ENCODE measurements around the gene TBC1D4. TPM values are rescaled to one million over a fixed set of nuclear protein-coding genes. Genes with fewer than 3 reads are reported as not detected.

The TBC1D4 gene
- total RNA-seq, 2 experiments from 2014 or later, result 13.9 to 23.6 TPM

DNA sequence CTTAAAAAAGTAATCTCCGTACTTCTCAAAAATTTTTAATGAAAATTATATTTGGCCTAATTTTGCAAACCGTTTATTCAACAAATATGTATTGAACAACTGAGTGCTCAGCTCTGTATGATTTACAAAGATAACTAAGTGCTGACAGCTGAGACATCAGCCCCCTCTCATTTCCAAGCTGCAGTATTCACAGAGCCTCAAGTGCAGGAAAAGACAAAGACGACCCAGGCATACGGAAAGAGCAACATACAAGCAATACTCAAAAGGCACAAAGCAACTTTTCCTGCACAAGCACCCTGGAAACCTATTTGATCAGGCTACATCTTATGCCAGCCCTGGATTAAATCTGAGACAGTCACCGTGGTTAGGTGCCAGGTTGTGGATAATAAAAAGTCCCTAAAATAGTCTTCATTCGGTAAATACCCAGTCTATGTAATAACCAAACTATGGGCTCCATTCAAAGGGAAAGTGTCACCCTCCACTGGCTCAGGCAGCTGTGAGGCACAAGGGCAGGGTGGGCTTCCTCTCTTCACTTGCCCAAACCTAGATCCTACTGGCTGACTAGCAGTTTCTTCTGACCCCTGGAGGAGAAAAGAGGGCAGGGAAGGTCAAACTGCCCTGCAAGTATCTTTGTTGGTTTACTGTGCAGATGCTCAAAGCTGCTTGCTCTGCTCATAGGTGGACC lies 65.5 kb downstream of the TBC1D4 start:
- Mint-ChIP-seq H3K9me3 (ENCODE audit: low read depth) (no peaks in the 10 kb centered on the region), H3K4me1 (peaks cover 6% of the 10 kb centered on the region), H3K27me3 (peaks cover 16% of the 10 kb centered on the region), H3K27ac (no peak overlapping the region), H3K4me3 (no peak overlapping the region), H3K36me3 (no peaks in the 10 kb centered on the region)
- ATAC-seq (no peak), DNase-seq (no peak)
- CTCF ChIA-PET, result no interaction called here

GRCh38 chr13:75415694-75416093 lies 66.3 kb downstream of the TBC1D4 start:
- Mint-ChIP-seq H3K27ac (no peak overlapping the region), H3K36me3 (no peaks in the 10 kb centered on the region), H3K27me3 (peaks cover 12% of the 10 kb centered on the region), H3K4me1 (peaks cover 6% of the 10 kb centered on the region), H3K4me3 (no peak overlapping the region), H3K9me3 (ENCODE audit: low read depth) (no peaks in the 10 kb centered on the region)
- ATAC-seq (no peak), DNase-seq (no peak)
- CTCF ChIA-PET, result no interaction called here

GRCh38 chr13:75415171-75415570 lies 66.8 kb downstream of the TBC1D4 start:
- Mint-ChIP-seq H3K9me3 (ENCODE audit: low read depth) (no peaks in the 10 kb centered on the region), H3K4me3 (no peak overlapping the region), H3K4me1 (peaks cover 6% of the 10 kb centered on the region), H3K36me3 (no peaks in the 10 kb centered on the region), H3K27me3 (peaks cover 7% of the 10 kb centered on the region), H3K27ac (no peak overlapping the region)
- DNase-seq, result no peak
- ATAC-seq, result no peak
- CTCF ChIA-PET, result no interaction called here

GRCh38 chr13:75414036-75414827 lies 67.7 kb downstream of the TBC1D4 start:
- Mint-ChIP-seq H3K36me3 (no peaks in the 10 kb centered on the region), H3K27me3 (peaks cover 3% of the 10 kb centered on the region), H3K4me1 (peaks cover 6% of the 10 kb centered on the region), H3K9me3 (ENCODE audit: low read depth) (no peaks in the 10 kb centered on the region), H3K4me3 (no peak overlapping the region), H3K27ac (no peak overlapping the region)
- DNase-seq, result no peak
- no peak for ATAC-seq
- CTCF ChIA-PET, result no interaction called here

DNA sequence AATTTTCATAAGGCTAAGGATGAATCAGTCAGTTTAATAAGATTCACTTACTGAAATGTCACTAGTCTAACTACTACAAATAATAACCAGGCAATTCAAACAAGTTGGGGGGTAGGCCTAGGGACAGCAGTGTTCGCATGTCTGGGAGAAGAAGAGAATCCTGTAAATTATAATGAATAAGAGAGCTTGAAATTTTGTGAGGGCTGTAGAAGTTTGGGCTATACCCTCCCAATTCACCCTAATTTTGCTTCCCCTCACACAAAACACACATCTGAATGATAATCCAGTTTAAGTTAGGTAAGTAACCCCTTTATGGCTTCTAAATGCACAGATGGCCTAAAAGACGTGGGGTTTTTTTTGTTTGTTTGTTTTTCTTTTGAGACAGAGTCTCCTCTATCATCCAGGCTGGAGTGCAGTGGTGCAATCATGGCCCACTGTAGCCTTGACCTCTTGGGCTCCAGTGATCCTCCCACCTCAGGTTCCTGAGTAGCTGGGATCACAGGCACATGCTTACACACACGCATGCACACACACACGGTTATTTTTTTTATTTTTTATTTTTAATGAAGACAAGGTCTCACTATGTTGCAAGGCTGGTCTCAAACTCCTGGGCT lies 69.9 kb downstream of the TBC1D4 start:
- Mint-ChIP-seq H3K36me3 (no peaks in the 10 kb centered on the region), H3K9me3 (ENCODE audit: low read depth) (no peaks in the 10 kb centered on the region), H3K27ac (no peak overlapping the region), H3K27me3 (peaks cover under 1% of the 10 kb centered on the region), H3K4me1 (peaks cover 6% of the 10 kb centered on the region), H3K4me3 (no peak overlapping the region)
- CTCF ChIA-PET, result no interaction called here
- DNase-seq (no peak), ATAC-seq (no peak)

DNA sequence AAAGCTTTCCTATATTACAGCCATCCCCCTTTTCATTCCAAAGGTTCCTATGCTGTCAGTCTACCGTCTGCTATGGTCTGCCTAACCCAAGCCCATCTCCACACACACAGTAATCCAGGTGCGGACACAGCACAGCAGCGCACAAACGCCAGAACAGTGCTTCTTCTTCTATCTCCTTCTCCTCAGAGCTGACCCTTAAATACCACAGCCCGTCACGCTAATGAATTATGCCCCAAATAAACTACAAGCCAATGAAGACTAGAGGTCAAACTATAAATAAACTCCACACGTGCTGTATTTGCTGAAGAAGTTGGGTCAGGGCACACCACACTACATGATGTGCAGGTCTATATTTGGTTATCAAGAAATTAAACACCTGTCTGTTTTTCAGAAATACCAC lies 71.8 kb downstream of the TBC1D4 start:
- H3K27ac Mint-ChIP-seq, result no peak overlapping the region
- H3K9me3 Mint-ChIP-seq (ENCODE audit: low read depth), result no peaks in the 10 kb centered on the region
- no peak for ATAC-seq
- no peak for DNase-seq
- peaks cover 4% of the 10 kb centered on the region for H3K4me1 Mint-ChIP-seq
- no peak overlapping the region for H3K4me3 Mint-ChIP-seq
- no peaks in the 10 kb centered on the region for H3K27me3 Mint-ChIP-seq
- CTCF ChIA-PET, result no interaction called here
- no peaks in the 10 kb centered on the region for H3K36me3 Mint-ChIP-seq

DNA sequence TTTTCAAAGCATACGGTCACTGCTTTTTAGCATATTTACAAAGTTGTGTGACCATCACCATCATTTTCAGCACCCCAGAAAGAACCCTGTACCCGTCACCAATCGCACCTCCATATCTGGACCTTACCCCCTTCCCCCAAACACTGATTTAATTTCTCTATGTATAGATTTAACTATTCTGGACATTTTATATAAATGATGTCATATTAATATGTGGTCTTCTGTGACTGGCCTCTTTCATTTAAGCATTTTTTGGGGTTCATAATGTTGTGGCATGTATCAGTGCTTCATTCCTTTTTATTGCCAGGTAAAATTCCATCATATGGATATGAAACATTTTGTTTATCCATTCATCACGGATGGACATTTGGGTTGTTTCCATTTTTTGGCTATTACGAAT lies 74.0 kb downstream of the TBC1D4 start:
- H3K4me1 Mint-ChIP-seq, result no peaks in the 10 kb centered on the region
- CTCF ChIA-PET, result no interaction called here

DNA sequence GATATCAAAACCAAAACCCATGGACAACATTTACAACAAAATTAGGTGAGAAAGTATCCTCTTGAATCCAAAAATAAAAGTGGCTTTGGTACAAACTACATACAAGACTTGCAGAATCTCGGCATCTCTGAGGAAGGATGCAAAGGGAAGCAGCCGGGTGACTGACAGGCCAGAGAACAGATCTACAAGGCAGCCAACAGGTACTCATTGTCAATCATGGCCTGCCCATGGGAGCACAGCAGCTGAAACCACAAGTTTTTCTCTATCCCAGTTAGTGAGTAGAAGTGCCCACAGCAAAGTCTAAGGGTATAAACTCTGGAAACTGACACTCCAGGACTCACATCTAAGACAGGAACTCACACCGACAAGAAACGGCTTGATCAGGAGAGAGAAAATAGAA lies 74.5 kb downstream of the TBC1D4 start:
- ATAC-seq (no peak), DNase-seq (no peak)
- no peak overlapping the region for H3K4me3 Mint-ChIP-seq
- H3K27me3 Mint-ChIP-seq, result no peaks in the 10 kb centered on the region
- H3K9me3 Mint-ChIP-seq (ENCODE audit: low read depth), result no peaks in the 10 kb centered on the region
- H3K36me3 Mint-ChIP-seq, result no peaks in the 10 kb centered on the region
- CTCF ChIA-PET, result no interaction called here
- H3K4me1 Mint-ChIP-seq, result no peaks in the 10 kb centered on the region
- H3K27ac Mint-ChIP-seq, result no peak overlapping the region

More for the DNA sequence above, 74.0 kb downstream of the TBC1D4 start:
- H3K27ac Mint-ChIP-seq, result no peak overlapping the region
- DNase-seq, result no peak
- ATAC-seq, result no peak
- no peaks in the 10 kb centered on the region for H3K9me3 Mint-ChIP-seq (ENCODE audit: low read depth)
- no peaks in the 10 kb centered on the region for H3K36me3 Mint-ChIP-seq
- no peaks in the 10 kb centered on the region for H3K27me3 Mint-ChIP-seq
- no peak overlapping the region for H3K4me3 Mint-ChIP-seq

DNA sequence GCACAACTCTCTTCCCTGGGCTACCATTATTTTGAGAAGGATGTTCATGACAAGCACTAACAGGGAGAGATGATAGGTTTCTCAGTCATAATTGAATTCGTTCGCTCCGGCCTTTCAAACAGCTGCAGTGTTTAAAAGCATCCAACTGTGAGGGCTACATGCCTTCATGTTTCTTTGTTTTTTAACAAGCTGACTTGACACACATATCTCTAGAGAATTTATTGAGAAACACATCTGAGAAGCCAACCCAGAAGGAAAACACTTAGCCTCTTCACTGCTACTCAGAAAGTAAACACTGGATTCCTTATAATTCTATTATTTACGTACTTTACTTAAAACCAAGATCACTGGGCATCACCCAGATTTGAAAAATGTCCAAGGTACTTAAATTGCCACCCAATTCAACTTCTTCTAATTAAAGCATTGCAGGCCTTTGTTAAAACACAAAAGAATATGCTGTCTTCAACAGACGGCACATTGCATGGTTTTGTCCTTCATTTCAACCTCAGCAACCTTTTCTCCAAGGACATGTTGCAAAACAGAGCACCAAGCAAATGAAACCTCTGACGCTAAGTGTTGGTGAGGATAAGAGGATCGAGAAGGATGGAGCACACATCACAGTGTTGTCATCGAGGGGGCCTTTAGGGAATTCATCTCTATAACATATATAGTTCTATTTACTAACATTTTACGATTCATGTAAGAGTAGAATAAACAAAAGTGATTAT lies 75.8 kb downstream of the TBC1D4 start:
- Mint-ChIP-seq H3K27me3 (peaks cover 7% of the 10 kb centered on the region), H3K27ac (no peak overlapping the region), H3K9me3 (ENCODE audit: low read depth) (no peaks in the 10 kb centered on the region), H3K4me1 (no peaks in the 10 kb centered on the region), H3K36me3 (no peaks in the 10 kb centered on the region), H3K4me3 (no peak overlapping the region)
- ATAC-seq, result no peak
- DNase-seq, result no peak
- CTCF ChIA-PET, result no interaction called here

- H3K4me3 Mint-ChIP-seq, result no peak overlapping the region
- H3K4me1 Mint-ChIP-seq, result no peaks in the 10 kb centered on the region
- H3K27me3 Mint-ChIP-seq, result peaks cover 8% of the 10 kb centered on the region
- ATAC-seq, result no peak
- H3K9me3 Mint-ChIP-seq (ENCODE audit: low read depth), result no peaks in the 10 kb centered on the region
- no peaks in the 10 kb centered on the region for H3K36me3 Mint-ChIP-seq
- H3K27ac Mint-ChIP-seq, result no peak overlapping the region
- no peak for DNase-seq
- CTCF ChIA-PET, result no interaction called here
Measured at GRCh38 chr13:75404726-75405125, 77.2 kb downstream of the TBC1D4 start.

DNA sequence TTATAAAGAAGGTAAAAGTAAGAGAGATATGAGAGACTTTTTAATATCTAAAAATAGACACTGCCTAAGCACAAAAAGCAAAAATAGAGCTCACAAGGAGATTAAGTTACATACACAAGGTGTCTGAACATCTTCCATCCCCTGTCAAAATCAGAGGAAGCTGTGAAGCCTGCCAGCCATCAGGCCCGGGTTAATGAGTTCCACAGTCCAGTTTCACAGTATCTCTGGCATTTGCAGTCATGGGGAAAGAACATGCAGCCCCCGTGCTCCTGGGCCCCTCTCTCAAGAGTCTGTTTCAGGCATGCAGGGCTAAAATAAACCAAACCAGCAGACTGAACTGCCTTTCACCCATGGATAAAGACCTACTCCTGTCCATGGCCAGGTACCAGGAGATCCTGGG lies 79.2 kb downstream of the TBC1D4 start:
- peaks cover 11% of the 10 kb centered on the region for H3K27me3 Mint-ChIP-seq
- no peaks in the 10 kb centered on the region for H3K4me1 Mint-ChIP-seq
- H3K27ac Mint-ChIP-seq, result no peak overlapping the region
- no peaks in the 10 kb centered on the region for H3K9me3 Mint-ChIP-seq (ENCODE audit: low read depth)
- CTCF ChIA-PET, result interaction anchor here (0.6 kb wide), 1 partner anchor 155 kb away, joined by 3 read pairs; no protein-coding TSS in a partner anchor
- no peaks in the 10 kb centered on the region for H3K36me3 Mint-ChIP-seq
- DNase-seq, result no peak
- H3K4me3 Mint-ChIP-seq, result no peak overlapping the region
- no peak for ATAC-seq

DNA sequence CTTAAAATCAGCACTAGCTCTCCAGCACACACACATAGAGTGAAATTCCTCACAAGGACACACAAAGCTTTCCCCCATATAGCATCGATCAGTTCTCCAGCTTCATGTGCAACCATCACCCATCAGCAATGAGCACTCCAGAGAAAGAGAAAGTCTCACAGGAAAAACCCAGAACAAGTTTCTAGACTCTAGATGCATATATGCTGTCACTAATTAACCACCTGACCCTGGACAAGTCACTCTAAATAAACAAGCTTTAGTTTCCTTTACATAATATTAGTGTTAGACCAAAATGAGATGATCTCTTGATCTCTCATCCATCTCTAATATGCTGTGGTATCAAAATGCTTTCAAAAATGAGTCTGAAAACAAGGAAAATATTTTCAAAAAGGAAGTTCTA lies 81.2 kb downstream of the TBC1D4 start:
- H3K4me1 Mint-ChIP-seq, result no peaks in the 10 kb centered on the region
- CTCF ChIA-PET, result no interaction called here
- no peak overlapping the region for H3K27ac Mint-ChIP-seq
- ATAC-seq, result no peak
- peaks cover 2% of the 10 kb centered on the region for H3K36me3 Mint-ChIP-seq
- H3K9me3 Mint-ChIP-seq (ENCODE audit: low read depth), result no peaks in the 10 kb centered on the region
- H3K4me3 Mint-ChIP-seq, result no peak overlapping the region
- H3K27me3 Mint-ChIP-seq, result peaks cover 11% of the 10 kb centered on the region
- no peak for DNase-seq

- Mint-ChIP-seq H3K27me3 (peaks cover 11% of the 10 kb centered on the region), H3K4me1 (no peaks in the 10 kb centered on the region), H3K4me3 (no peak overlapping the region), H3K36me3 (peaks cover 2% of the 10 kb centered on the region), H3K27ac (no peak overlapping the region), H3K9me3 (ENCODE audit: low read depth) (no peaks in the 10 kb centered on the region)
- ATAC-seq, result no peak
- DNase-seq, result no peak
- CTCF ChIA-PET, result no interaction called here
Measured at GRCh38 chr13:75399879-75400217, 82.1 kb downstream of the TBC1D4 start.

Data from activated CD8-positive, alpha-beta memory T cell treated with anti-CD3 and anti-CD28 coated beads, Interleukin-2, amount 10 ng/mL, durations not matched to agents 7 days and 5 days (primary cell).